ENCODE results near the gene SPTB. TPM values are rescaled to one million over a fixed set of nuclear protein-coding genes. Genes with fewer than 3 reads are reported as not detected.

The SPTB gene
- total RNA-seq, 1 experiment from 2014 or later = 2.3 TPM

- Histone ChIP-seq H3K9ac (ENCODE audit: extremely low read depth, insufficient read length, low read length) (peak within 1 kb of the TSS; percentile 88), H2BK15ac (ENCODE audit: low read depth, low read length) (no peak within 1 kb of the TSS), H4K91ac (ENCODE audit: insufficient read length, low read depth, low read length) (no peak within 1 kb of the TSS), H3K23ac (ENCODE audit: insufficient read length, low read depth, low read length) (no peak within 1 kb of the TSS), H3K23me2 (ENCODE audit: insufficient read length, low read depth, low read length, poor library complexity, severe bottlenecking) (peaks cover 36% of the 10 kb centered on the region), H4K20me1 (ENCODE audit: control insufficient read depth, insufficient read depth, insufficient read length) (no peaks in the 10 kb centered on the region), H4K8ac (replicated peaks; ENCODE audit: insufficient read length, low read depth, low read length) (no peak within 1 kb of the TSS), H3K79me2 (ENCODE audit: insufficient read depth, low read length) (peaks cover 3% of the 10 kb centered on the region; the same call in 1 of the 2 replicates), H2BK12ac (ENCODE audit: insufficient read length, low read depth, low read length) (no peak within 1 kb of the TSS), H3K27ac (ENCODE audit: insufficient read length, low read depth, low read length) (peak within 1 kb of the TSS; percentile 46), H3T11ph (ENCODE audit: low read length) (no peak within 1 kb of the TSS), H3K4me1 (ENCODE audit: insufficient read depth, low read length) (peaks cover 20% of the 10 kb centered on the region; the same call in 1 of the 2 replicates), H2AFZ (ENCODE audit: low read length) (no peak within 1 kb of the TSS), H3K56ac (ENCODE audit: insufficient read length, low read depth, low read length) (no peak within 1 kb of the TSS), H3K18ac (ENCODE audit: insufficient read length, low read depth, low read length) (peak within 1 kb of the TSS; percentile 92), H3K27me3 (ENCODE audit: insufficient read depth, low read length) (no peaks in the 10 kb centered on the region), H2BK120ac (ENCODE audit: low read depth, low read length, poor library complexity, severe bottlenecking) (no peak within 1 kb of the TSS), H2BK20ac (ENCODE audit: low read depth, low read length, poor library complexity, severe bottlenecking) (no peak within 1 kb of the TSS), H2AK5ac (ENCODE audit: insufficient read length, low read length) (no peak within 1 kb of the TSS), H3K9me3 (ENCODE audit: control insufficient read depth, low read depth, low read length) (no peaks in the 10 kb centered on the region), H3K14ac (ENCODE audit: insufficient read depth, low read length) (peak within 1 kb of the TSS; percentile 84), H2BK5ac (ENCODE audit: insufficient read length, low read length) (no peak within 1 kb of the TSS), H4K5ac (ENCODE audit: insufficient read length, low read depth, low read length) (no peak within 1 kb of the TSS), H3K79me1 (ENCODE audit: insufficient read depth, low read depth, low read length, poor library complexity, severe bottlenecking) (no peaks in the 10 kb centered on the region), H3K4ac (ENCODE audit: low read depth, low read length) (no peak within 1 kb of the TSS), H3K4me2 (ENCODE audit: insufficient read depth, insufficient read length, low read length) (peak within 1 kb of the TSS; percentile 93)
- Mint-ChIP-seq H3K9me3 (peaks cover 0 to 3% of the 10 kb centered on the region in 2 experiments; a peak in 1 of 5 replicates), H3K4me3 (peak within 1 kb of the TSS; percentile 77 to 87), H3K27me3 (ENCODE audit: low read depth) (peaks cover 5% of the 10 kb centered on the region; the same call in 1 of the 2 replicates), H3K36me3 (ENCODE audit: insufficient read depth in 1 of 3, low read depth in 3 of 3) (peaks cover 0 to 2% (median 0%) of the 10 kb centered on the region in 3 experiments; a peak in 1 of 7 replicates), H3K27ac (peak within 1 kb of the TSS; percentile 66 to 94 (median 80)), H3K4me1 (peaks cover 77 to 79% of the 10 kb centered on the region in 2 experiments)
- no CpG with 5 or more reads among the region's 69 CpGs for WGBS (ENCODE audit: extremely low coverage, insufficient read length, low lambda C conversion rate)
- TF ChIP-seq, protein P1, sequence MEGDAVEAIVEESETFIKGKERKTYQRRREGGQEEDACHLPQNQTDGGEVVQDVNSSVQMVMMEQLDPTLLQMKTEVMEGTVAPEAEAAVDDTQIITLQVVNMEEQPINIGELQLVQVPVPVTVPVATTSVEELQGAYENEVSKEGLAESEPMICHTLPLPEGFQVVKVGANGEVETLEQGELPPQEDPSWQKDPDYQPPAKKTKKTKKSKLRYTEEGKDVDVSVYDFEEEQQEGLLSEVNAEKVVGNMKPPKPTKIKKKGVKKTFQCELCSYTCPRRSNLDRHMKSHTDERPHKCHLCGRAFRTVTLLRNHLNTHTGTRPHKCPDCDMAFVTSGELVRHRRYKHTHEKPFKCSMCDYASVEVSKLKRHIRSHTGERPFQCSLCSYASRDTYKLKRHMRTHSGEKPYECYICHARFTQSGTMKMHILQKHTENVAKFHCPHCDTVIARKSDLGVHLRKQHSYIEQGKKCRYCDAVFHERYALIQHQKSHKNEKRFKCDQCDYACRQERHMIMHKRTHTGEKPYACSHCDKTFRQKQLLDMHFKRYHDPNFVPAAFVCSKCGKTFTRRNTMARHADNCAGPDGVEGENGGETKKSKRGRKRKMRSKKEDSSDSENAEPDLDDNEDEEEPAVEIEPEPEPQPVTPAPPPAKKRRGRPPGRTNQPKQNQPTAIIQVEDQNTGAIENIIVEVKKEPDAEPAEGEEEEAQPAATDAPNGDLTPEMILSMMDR (conservative IDR thresholded peaks at IDR 0.05) = no peak
- DNase-seq = peak; percentile 78
Measured at GRCh38 chr14:64704143-64704742, 175.5 kb downstream of the SPTB start, which contains the start of gene PLEKHG3. TSS of gene PLEKHG3 (plus strand) at chr14:64704424. CDS start at chr14:64727632, 23,208 bp downstream.
